Natural killer cell treated with Interleukin-12 subunit alpha and Interleukin-12 subunit beta and Interleukin-15 and Interleukin-18, amount 100 ng/mL, for 72 hours (primary cell): ENCODE results near the gene PSMB9. TPM values are rescaled to one million over a fixed set of nuclear protein-coding genes. Genes with fewer than 3 reads are reported as not detected.

Experiments used
- total RNA-seq, 2 donors: library from RNA; stranded (reverse); gene quantifications; one replicate each; pipeline ENCODE4 v1.2.3, GENCODE V29; 2022

Gene PSMB9
- total RNA-seq, 2 donors from 2014 or later: 212 to 401 TPM

Other genes with a start within 250 kb of the PSMB9 start
- gene HLA-DQA1, start 216.8 kb upstream of the PSMB9 start, total RNA-seq: 10 to 100 TPM in 1 of 2 donors, 1 to 10 TPM in 1; 7.8 to 92.0 TPM
- gene HLA-DQB1, start 187.5 kb upstream of the PSMB9 start, total RNA-seq: 10 to 100 TPM; 21.0 to 48.6 TPM
- 10 to 100 TPM in 1 of 2 donors, 1 to 10 TPM in 1; 1.2 to 10.9 TPM for gene HLA-DQA2, start 112.8 kb upstream of the PSMB9 start, total RNA-seq
- 1 to 10 TPM in 1 of 2 donors, under 1 TPM in 1; 0.88 to 7.4 TPM for gene HLA-DQB2, start 90.7 kb upstream of the PSMB9 start, total RNA-seq
- 10 to 100 TPM in 1 of 2 donors, 1 to 10 TPM in 1; 3.3 to 13.9 TPM for gene HLA-DOB, start 37.2 kb upstream of the PSMB9 start, total RNA-seq
- gene TAP2, start 15.5 kb upstream of the PSMB9 start, total RNA-seq: 100 to 1,000 TPM; 220 to 252 TPM
- gene PSMB8, start 10.1 kb upstream of the PSMB9 start, total RNA-seq: 100 to 1,000 TPM; 259 to 356 TPM
- gene TAP1, start 488 bp upstream of the PSMB9 start, total RNA-seq: 100 to 1,000 TPM; 512 to 588 TPM
- gene HLA-DMB, start 86.8 kb downstream of the PSMB9 start, total RNA-seq: 10 to 100 TPM in 1 of 2 donors, 1 to 10 TPM in 1; 2.7 to 17.8 TPM
- gene HLA-DMA, start 98.9 kb downstream of the PSMB9 start, total RNA-seq: 10 to 100 TPM; 16.9 to 73.0 TPM
- gene BRD2, start 114.4 kb downstream of the PSMB9 start, total RNA-seq: 100 to 1,000 TPM; 347 to 352 TPM
- 10 to 100 TPM in 1 of 2 donors, under 1 TPM in 1; 0.86 to 22.1 TPM for gene HLA-DOA, start 155.4 kb downstream of the PSMB9 start, total RNA-seq
- gene HLA-DPA1, start 219.5 kb downstream of the PSMB9 start, total RNA-seq: 100 to 1,000 TPM in 1 of 2 donors, 10 to 100 TPM in 1; 33.8 to 145 TPM
- 10 to 100 TPM; 14.7 to 93.6 TPM for gene HLA-DPB1, start 221.8 kb downstream of the PSMB9 start, total RNA-seq